Left lung (tissue), 10 donors: ENCODE results near the gene TPRA1. TPM values are rescaled to one million over a fixed set of nuclear protein-coding genes. Genes with fewer than 3 reads are reported as not detected.

Experiments
- ATAC-seq: fragments of 200-7000 bp; cut with Tn5 transposase; one replicate; pipeline ENCODE4 v1.9.1; 2020; ENCODE audit warnings: moderate library complexity
- DNase-seq, 4 donors: peaks; one replicate each; pipeline ENCODE4 v3.0.0-alpha.2; 2013 to 2020
- H3K27ac ChIP-seq, 2 donors: fragments of 200-600 bp; sonication (generic) in 1 of 2; one replicate each; pipeline versions ENCODE4 v1.5.0 to v1.8.0; 2020 to 2021
- H3K27me3 ChIP-seq, 2 donors: fragments of 200-600 bp; sonication (generic) in 1 of 2; one replicate each; pipeline versions ENCODE4 v1.5.0 to v1.8.0; 2020 to 2021
- H3K36me3 ChIP-seq, 2 donors: fragments of 200-600 bp; sonication (generic) in 1 of 2; one replicate each; pipeline versions ENCODE4 v1.5.0 to v1.8.0; 2020 to 2021
- H3K4me1 ChIP-seq, 2 donors: fragments of 200-600 bp; one replicate each; pipeline ENCODE4 v1.8.0; 2021
- H3K4me3 ChIP-seq, 2 donors: fragments of 200-600 bp; sonication (generic) in 1 of 2; one replicate each; pipeline versions ENCODE4 v1.5.0 to v1.8.0; 2020 to 2021; ENCODE audit warnings: mild to moderate bottlenecking in 1 of 2
- H3K9me3 ChIP-seq, 2 donors: fragments of 200-600 bp; sonication (generic) in 1 of 2; one replicate each; pipeline versions ENCODE4 v1.5.0 to v1.8.0; 2020 to 2021
- intact Hi-C, 2 donors: fragments of 100-400 bp; cut with DNase I; formaldehyde crosslinking; loops; one replicate each; pipeline versions ENCODE4 v1.11.2 to v1.14.2; 2022
- polyA plus RNA-seq, 6 donors: library from polyadenylated mRNA; unstranded; fragments of 120-200 nt; gene quantifications; one replicate each; pipeline ENCODE4 v1.2.1, GENCODE V29; 2013; ENCODE audit not compliant: insufficient read length in 6 of 6
- total RNA-seq, 2 donors: library from RNA; stranded (reverse); fragmentation: NEBNext Ultra II Directional; extraction: Animal tissue kit (Norgen Biotek cat#: 25700); gene quantifications; one replicate each; pipeline ENCODE4 v1.2.1, GENCODE V29; 2021
- TF ChIP-seq, protein P1 (sequence below), 2 donors: fragments of 200-600 bp; sonication (generic) in 1 of 2; IDR thresholded peaks; one replicate each; pipeline versions ENCODE4 v1.5.0 to v1.8.0; 2021; ENCODE audit warnings: antibody characterized with exemption in 2 of 2
- donor health status: DM: no; HTN: yes; CAD: no.
- donor health status: DM: no; HTN: no; CAD: no.

Gene TPRA1
- total and polyA plus RNA-seq, 8 donors = 25.1 to 40.5 (median 32.0) TPM

DNA sequence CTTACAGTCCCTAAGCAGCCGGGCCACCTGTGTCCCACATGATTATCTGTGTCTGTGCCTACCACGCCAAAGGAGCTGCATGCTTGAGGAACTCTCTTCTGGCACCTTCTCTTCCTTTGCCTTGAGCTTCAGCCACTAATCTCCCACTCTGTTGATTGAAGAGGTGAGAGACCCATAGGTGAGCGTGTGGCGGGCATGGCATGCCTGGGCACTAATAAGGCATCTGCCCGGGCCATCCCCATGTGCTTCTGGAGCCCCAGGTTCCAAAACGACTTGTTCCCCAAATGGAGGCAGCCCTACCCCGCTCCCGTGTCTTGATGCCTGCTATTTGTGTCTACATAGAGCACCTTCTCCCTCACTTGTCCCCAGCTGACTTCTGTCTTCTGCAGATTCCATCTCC is 20.7 kb upstream of the TPRA1 start:
- peaks cover 0 to 65% of the 10 kb centered on the region in 2 donors for H3K36me3 ChIP-seq

DNA sequence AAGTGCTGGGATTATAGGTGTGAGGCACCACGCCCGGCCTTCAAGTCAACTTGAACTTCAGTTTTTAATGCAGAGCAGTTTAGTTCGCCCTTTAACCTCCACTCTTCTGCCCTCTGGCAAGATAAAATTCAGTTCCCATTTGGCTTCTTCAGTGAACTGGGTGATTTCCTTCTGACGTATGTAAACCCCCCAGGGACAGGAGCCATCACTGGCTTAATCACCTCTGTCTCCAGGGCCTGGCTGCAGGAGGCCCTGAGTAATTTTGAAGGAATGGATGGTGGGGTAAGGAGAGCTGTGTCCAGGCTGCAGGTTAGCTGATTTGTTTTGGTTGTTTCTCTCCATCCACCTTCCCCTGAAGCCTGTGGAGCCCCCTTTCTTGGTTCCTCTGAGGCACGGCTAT is 19.6 kb upstream of the TPRA1 start:
- TF ChIP-seq, protein P1, sequence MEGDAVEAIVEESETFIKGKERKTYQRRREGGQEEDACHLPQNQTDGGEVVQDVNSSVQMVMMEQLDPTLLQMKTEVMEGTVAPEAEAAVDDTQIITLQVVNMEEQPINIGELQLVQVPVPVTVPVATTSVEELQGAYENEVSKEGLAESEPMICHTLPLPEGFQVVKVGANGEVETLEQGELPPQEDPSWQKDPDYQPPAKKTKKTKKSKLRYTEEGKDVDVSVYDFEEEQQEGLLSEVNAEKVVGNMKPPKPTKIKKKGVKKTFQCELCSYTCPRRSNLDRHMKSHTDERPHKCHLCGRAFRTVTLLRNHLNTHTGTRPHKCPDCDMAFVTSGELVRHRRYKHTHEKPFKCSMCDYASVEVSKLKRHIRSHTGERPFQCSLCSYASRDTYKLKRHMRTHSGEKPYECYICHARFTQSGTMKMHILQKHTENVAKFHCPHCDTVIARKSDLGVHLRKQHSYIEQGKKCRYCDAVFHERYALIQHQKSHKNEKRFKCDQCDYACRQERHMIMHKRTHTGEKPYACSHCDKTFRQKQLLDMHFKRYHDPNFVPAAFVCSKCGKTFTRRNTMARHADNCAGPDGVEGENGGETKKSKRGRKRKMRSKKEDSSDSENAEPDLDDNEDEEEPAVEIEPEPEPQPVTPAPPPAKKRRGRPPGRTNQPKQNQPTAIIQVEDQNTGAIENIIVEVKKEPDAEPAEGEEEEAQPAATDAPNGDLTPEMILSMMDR (IDR thresholded peaks at IDR 0.05) = no peak
- H3K9me3 ChIP-seq = no peaks in the 10 kb centered on the region
- DNase-seq = no peak

More for the DNA sequence above, 20.7 kb upstream of the TPRA1 start:
- H3K4me1 ChIP-seq = peaks cover 0 to 7% of the 10 kb centered on the region in 2 donors
- TF ChIP-seq, protein P1 (IDR thresholded peaks at IDR 0.05) = no peak
- no peak for ATAC-seq
- no peak overlapping the region for H3K27ac ChIP-seq
- H3K4me3 ChIP-seq = no peak overlapping the region
- H3K9me3 ChIP-seq = no peaks in the 10 kb centered on the region
- intact Hi-C loops = no loop called here
- H3K27me3 ChIP-seq = no peaks in the 10 kb centered on the region
- peak in 1 of 4 donors; percentile 27 for DNase-seq

DNA sequence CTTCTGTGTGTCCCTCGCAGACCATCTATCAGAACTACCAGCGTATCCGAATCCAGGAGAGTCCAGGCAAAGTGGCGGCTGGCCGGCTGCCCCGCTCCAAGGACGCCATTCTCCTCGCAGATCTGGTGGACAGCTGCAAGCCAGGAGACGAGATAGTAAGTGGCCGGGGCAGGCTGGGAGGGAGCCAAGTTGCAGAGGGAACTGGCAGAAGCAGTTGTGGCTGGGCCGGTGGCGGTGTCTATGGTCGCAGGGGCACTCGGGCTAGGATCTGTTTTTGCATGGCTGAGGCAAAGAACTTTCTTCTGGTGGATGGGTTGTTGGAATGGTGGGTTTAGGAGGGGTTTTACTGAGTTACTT is 17.8 kb upstream of the TPRA1 start:
- ATAC-seq = no peak

More for the DNA sequence above, 19.6 kb upstream of the TPRA1 start:
- Histone ChIP-seq H3K4me3 (no peak overlapping the region), H3K4me1 (peaks cover 0 to 7% of the 10 kb centered on the region in 2 donors), H3K27me3 (no peaks in the 10 kb centered on the region), H3K36me3 (peaks cover 0 to 68% of the 10 kb centered on the region in 2 donors), H3K27ac (no peak overlapping the region)
- intact Hi-C loops = no loop called here
- no peak for ATAC-seq

DNA sequence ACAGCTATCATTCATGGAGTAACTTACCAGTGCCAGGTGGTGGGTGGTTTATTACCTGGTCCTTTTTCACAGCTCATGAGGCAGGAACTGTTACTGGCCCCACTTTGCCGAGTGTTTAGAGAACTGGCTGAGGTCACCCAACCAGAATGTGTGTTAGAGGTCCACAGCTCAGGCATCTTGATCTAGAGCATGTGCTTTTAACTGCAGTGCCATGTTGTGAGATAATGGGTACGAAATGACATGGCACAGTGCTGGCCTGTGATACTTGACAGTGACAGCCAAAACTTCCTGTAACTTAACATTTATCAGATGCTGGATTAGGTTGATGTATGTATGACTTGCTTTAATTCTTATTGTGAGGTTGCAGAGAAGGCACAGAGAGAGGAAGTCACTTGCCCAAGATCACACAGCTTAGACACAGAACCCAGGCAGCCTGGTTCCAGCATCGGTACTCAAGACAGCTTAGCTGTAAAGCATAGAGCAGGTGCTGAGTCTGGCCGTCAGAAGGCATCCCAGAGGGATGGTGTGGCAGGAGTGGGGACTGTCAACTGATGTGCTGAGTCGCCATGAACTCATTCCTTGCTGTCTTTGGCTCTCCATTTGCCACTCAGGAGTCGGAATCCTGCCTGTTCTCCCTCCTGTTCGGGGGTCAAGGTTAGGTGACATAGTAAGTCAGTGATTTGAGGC is 17.3 kb upstream of the TPRA1 start:
- Histone ChIP-seq H3K27me3 (no peaks in the 10 kb centered on the region), H3K4me3 (no peak overlapping the region), H3K4me1 (peaks cover 0 to 7% of the 10 kb centered on the region in 2 donors), H3K36me3 (peaks cover 0 to 70% of the 10 kb centered on the region in 2 donors), H3K9me3 (no peaks in the 10 kb centered on the region), H3K27ac (no peak overlapping the region)
- intact Hi-C loops = no loop called here
- TF ChIP-seq, protein P1 (IDR thresholded peaks at IDR 0.05) = no peak
- DNase-seq = no peak
- ATAC-seq = no peak

More for the DNA sequence above, 17.8 kb upstream of the TPRA1 start:
- no peak overlapping the region for H3K27ac ChIP-seq
- intact Hi-C loops = no loop called here
- no peak overlapping the region for H3K4me3 ChIP-seq
- peaks cover 0 to 73% of the 10 kb centered on the region in 2 donors for H3K36me3 ChIP-seq
- no peaks in the 10 kb centered on the region for H3K27me3 ChIP-seq
- DNase-seq = no peak
- peaks cover 0 to 7% of the 10 kb centered on the region in 2 donors for H3K4me1 ChIP-seq
- TF ChIP-seq, protein P1 (IDR thresholded peaks at IDR 0.05) = no peak
- no peaks in the 10 kb centered on the region for H3K9me3 ChIP-seq

DNA sequence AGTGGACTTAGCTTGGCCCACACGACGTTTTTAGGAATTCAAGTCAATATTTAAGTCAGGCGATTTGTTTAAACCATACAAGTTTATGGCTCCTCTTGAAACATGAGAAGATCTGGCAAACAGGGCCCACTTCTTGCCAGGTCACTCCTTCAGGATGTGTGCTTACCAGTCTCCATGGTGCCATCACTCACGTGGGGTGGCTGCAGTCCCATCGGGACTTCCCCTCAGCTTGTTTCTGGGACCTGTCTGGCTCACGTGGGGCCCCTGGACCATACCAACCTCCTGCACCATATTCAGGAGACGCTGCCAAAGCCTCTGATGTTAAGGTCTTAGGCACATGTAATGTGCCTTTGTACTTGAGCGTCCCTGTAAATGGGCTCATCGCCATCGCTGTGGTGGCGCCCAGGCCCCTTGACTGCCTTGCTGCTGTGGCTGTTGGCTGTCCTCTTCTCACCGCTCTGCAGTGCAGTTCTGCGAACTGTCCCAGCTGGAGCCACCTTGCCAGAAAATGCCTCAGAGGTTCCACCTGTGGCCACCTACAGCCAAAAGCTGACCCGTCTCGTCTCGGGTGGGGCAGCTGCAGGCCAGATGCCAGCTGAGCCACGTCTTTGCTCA is 16.6 kb upstream of the TPRA1 start:
- peaks cover 0 to 68% of the 10 kb centered on the region in 2 donors for H3K36me3 ChIP-seq
- peaks cover 0 to 7% of the 10 kb centered on the region in 2 donors for H3K4me1 ChIP-seq
- intact Hi-C loops = no loop called here
- no peak overlapping the region for H3K4me3 ChIP-seq
- DNase-seq = no peak
- TF ChIP-seq, protein P1 (IDR thresholded peaks at IDR 0.05) = no peak
- ATAC-seq = no peak
- H3K27me3 ChIP-seq = no peaks in the 10 kb centered on the region
- H3K27ac ChIP-seq = no peak overlapping the region
- no peaks in the 10 kb centered on the region for H3K9me3 ChIP-seq
